ENCODE results near the gene CDK6.

The CDK6 gene

DNA sequence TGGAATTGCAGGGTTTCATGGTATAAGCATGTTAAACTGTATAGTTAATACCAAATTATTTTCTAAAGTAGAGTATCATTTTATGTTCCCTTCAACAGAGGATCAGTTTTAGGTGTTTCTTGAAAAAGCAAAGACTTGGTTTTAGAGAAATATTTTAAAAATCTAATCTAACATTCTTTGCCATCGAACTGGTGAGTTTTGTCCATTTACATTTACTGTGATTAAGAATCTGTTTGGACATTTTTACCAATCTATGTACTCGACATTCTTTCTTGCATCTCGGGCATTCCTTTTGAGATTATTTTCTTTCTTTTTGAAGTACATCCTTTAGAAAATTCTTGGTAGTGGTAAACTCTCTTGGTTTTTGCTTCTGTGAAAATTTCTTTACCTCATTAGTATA, 131.5 kb downstream of the CDK6 start:
- TF ChIP-seq, protein P1, sequence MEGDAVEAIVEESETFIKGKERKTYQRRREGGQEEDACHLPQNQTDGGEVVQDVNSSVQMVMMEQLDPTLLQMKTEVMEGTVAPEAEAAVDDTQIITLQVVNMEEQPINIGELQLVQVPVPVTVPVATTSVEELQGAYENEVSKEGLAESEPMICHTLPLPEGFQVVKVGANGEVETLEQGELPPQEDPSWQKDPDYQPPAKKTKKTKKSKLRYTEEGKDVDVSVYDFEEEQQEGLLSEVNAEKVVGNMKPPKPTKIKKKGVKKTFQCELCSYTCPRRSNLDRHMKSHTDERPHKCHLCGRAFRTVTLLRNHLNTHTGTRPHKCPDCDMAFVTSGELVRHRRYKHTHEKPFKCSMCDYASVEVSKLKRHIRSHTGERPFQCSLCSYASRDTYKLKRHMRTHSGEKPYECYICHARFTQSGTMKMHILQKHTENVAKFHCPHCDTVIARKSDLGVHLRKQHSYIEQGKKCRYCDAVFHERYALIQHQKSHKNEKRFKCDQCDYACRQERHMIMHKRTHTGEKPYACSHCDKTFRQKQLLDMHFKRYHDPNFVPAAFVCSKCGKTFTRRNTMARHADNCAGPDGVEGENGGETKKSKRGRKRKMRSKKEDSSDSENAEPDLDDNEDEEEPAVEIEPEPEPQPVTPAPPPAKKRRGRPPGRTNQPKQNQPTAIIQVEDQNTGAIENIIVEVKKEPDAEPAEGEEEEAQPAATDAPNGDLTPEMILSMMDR (conservative IDR thresholded peaks at IDR 0.05; ENCODE audit: low read depth, low read length), result no peak
- no peak overlapping the region for H3K4me3 ChIP-seq (ENCODE audit: low read length)
- no peak for DNase-seq (ENCODE audit: low read depth)

DNA sequence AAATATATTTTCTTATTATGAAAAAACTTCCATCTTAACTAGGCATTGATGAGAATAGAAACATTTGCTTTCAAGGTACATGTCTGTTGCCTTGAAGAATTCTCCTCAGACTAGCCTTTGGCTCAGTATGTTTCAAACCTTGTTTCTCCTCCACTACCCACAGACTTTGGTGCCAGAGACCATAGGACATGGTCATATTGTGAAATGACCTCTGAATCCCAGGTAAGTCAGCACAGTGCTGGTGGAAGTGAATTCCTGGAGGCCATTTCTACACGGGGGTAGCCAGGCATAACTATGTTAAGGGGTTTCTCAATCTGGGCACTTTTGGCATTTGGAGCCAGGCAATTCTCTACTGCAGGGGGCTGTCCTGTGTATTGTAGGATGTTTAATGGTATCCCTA, 133.8 kb downstream of the CDK6 start:
- DNase-seq (ENCODE audit: low read depth), result no peak
- no peak overlapping the region for H3K4me3 ChIP-seq (ENCODE audit: low read length)
- TF ChIP-seq, protein P1 (conservative IDR thresholded peaks at IDR 0.05; ENCODE audit: low read depth, low read length), result no peak

DNA sequence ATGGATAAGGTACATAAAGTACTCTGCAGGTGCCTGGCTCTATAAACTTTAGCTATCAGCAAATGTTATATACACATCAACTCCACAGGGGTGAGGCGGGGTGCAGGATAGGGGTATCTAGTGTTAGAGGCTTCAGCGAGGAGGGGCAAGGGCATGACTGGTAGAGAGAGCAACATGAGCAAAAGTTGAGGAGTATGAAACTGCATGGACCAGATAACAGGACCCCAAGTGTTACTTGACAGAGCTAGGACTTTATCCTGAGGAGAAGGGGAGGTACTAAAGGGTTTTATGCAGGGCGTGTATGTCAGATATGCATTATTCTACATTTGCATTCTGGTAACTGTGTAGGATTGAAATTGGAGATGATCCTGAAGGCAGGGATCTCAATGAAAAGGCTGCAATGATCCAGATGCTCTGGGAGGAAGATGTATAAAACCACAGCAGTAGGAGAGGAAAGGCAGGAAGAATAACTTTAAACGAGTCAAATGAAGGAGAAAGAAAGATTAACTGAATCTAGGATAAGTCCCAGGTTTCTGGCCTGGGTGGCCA, 136.3 kb downstream of the CDK6 start:
- TF ChIP-seq, protein P1 (conservative IDR thresholded peaks at IDR 0.05; ENCODE audit: low read depth, low read length), result no peak
- no peak for DNase-seq (ENCODE audit: low read depth)
- no peak overlapping the region for H3K4me3 ChIP-seq (ENCODE audit: low read length)

DNA sequence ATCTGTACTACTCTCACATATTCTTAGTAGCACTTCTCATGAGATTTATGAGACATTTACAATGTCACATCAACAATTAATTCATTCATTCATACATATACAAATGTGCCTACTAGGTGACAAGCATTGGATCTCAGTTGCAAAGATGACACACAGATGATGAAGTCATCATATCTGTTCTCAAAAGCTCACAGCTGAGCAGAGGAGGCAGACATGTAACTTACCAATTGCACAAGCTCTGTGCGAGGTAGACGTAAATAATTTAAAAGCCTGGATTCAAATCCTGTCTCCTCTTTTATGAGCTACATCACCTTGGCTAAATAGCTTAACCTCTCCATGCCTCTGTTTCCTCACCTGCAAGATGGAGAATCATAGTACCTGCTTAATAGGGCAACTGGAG, 136.8 kb downstream of the CDK6 start:
- no peak overlapping the region for H3K4me3 ChIP-seq (ENCODE audit: low read length)
- no peak for DNase-seq (ENCODE audit: low read depth)
- TF ChIP-seq, protein P1 (conservative IDR thresholded peaks at IDR 0.05; ENCODE audit: low read depth, low read length), result no peak

DNA sequence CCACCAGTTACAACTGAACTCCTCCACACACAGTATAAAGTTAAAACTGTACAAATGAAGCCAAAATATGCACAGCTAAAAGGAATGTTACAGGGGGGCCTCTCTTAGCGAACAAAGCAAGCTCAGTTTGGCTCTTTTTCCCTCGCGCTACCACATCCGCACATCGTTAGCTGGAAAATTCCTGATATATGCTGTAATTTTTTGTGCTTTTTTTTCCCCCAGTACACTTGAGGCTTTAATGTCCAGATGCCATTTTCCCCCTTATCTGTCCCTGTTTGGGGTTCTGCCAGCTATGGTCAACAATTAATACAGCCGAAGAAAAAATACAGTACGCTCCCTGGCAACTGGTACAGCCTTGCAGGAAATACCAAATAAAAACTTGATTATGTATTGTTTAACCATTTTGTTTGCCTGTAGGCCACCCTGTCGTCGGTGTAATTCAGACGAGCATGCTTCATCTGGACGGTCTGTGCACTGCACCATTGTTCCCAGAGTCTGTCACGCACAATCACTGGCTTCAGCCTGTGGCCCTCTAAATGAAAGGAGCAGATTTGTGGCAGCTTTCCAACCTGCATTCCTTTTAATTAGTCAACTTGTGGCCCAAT, 138.0 kb downstream of the CDK6 start:
- peak overlapping the region; percentile 9 for H3K4me3 ChIP-seq (ENCODE audit: low read length)
- peak; percentile 86 for DNase-seq (ENCODE audit: low read depth)

DNA sequence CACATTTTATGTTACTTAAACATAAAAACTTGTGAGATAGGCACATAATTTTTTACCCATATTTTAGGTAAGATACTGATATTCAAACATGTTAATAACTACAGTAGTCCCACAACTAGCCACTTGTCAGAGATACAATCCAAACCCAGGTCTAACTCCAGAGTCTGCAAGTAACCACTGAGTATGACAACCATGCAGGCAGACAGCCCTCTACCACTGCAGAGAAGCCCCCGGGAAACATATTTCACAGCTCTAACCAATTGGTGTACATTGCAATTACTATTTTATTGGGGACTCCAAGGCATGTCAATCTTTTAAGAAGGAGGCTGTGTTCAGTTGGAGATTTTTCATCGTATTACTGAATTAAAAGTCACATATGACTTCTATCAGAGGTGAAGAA, 139.0 kb downstream of the CDK6 start:
- H3K4me3 ChIP-seq (ENCODE audit: low read length), result no peak overlapping the region
- TF ChIP-seq, protein P1 (conservative IDR thresholded peaks at IDR 0.05; ENCODE audit: low read depth, low read length), result no peak
- DNase-seq (ENCODE audit: low read depth), result no peak

More for the DNA sequence above, 138.0 kb downstream of the CDK6 start:
- TF ChIP-seq, protein P1 (conservative IDR thresholded peaks at IDR 0.05; ENCODE audit: low read depth, low read length), result no peak

DNA sequence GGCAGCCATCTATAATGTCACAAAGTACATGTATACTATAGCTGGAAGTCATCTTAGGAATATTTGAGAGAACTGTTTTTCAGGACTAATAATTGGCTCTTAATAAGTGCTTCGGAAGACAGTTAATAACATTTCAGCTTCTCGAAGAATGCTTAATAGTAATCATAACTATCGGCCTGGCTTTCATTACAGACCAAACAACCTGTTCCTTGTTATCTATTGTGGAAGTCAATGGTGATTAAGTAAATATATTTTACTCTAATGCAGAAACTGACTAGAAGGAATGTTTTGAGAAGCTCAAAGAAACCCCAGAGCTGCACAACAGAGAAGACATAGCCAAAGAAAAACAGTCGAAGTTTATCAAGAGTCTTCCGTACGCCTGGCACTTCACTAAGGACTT, 139.4 kb downstream of the CDK6 start:
- DNase-seq (ENCODE audit: low read depth), result no peak
- TF ChIP-seq, protein P1 (conservative IDR thresholded peaks at IDR 0.05; ENCODE audit: low read depth, low read length), result no peak
- H3K4me3 ChIP-seq (ENCODE audit: low read length), result no peak overlapping the region

Data from retinal pigment epithelial cell (primary cell).